ENCODE data around the gene CYTIP.

CYTIP gene

DNA sequence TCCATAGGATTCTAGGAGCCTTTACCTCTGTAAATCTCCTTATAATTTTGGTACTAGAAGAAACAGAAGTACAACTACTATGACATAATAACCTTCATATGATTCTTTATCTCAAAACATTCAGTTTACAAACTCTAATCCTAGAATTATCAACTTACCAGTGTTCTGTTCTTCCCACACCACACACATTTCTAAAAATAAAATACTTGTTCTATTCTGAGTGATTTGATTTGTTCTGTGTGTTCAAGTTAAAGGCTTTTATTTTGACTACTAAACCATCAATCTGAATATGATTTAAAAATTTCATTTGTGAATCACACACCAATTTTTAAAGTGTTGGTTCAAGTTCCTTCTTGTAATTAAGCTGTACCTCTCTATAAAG lies 16.0 kb downstream of the CYTIP start:
- in situ Hi-C loops (cut with HindIII; ENCODE audit: low pct_ligation_motif_present, low sequenced_read_pairs), result no loop called here
- TF ChIP-seq, protein P1, sequence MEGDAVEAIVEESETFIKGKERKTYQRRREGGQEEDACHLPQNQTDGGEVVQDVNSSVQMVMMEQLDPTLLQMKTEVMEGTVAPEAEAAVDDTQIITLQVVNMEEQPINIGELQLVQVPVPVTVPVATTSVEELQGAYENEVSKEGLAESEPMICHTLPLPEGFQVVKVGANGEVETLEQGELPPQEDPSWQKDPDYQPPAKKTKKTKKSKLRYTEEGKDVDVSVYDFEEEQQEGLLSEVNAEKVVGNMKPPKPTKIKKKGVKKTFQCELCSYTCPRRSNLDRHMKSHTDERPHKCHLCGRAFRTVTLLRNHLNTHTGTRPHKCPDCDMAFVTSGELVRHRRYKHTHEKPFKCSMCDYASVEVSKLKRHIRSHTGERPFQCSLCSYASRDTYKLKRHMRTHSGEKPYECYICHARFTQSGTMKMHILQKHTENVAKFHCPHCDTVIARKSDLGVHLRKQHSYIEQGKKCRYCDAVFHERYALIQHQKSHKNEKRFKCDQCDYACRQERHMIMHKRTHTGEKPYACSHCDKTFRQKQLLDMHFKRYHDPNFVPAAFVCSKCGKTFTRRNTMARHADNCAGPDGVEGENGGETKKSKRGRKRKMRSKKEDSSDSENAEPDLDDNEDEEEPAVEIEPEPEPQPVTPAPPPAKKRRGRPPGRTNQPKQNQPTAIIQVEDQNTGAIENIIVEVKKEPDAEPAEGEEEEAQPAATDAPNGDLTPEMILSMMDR (IDR thresholded peaks at IDR 0.05; ENCODE audit: low read depth, low read length, missing control alignments), result no peak
- DNase-seq, result no peak
- no peak overlapping the region for H3K27ac ChIP-seq
- H3K4me3 ChIP-seq (ENCODE audit: low read depth, low read length), result no peak overlapping the region
- H3K27me3 ChIP-seq (replicated peaks), result no peaks in the 10 kb centered on the region
- no peaks in the 10 kb centered on the region for H3K36me3 ChIP-seq (replicated peaks)

GRCh38 chr2:157427003-157427921 lies 16.6 kb downstream of the CYTIP start:
- in situ Hi-C loops (cut with HindIII; ENCODE audit: low pct_ligation_motif_present, low sequenced_read_pairs), result no loop called here
- H3K36me3 ChIP-seq (replicated peaks), result no peaks in the 10 kb centered on the region

DNA sequence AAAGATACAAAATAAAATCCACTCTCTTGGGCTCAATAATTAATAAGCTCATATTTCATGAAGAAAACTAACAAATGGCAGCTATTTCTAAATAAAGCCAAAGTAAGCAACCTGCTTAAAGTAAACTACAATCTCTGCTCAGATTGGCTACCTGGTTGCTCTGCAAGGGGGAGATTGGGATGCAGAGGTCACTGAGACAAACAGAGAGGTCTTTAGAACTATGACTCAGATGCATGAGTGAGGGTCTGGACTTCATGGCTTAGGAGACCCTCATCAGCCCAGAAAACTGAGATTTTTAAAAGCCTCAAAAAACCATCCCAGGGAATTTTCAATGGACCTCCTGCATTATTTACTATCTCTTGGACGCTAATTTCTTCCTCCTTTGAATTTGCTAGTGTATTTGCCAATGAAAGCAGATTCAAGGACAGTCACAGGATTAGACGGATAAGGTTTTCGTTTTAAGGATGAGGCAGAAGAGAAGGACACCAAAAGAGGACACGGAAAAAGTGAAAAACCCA lies 17.4 kb downstream of the CYTIP start:
- no peaks in the 10 kb centered on the region for H3K36me3 ChIP-seq (replicated peaks)
- H3K4me3 ChIP-seq (ENCODE audit: low read depth, low read length), result no peak overlapping the region
- no peak for DNase-seq
- in situ Hi-C loops (cut with HindIII; ENCODE audit: low pct_ligation_motif_present, low sequenced_read_pairs), result no loop called here
- H3K27me3 ChIP-seq (replicated peaks), result no peaks in the 10 kb centered on the region
- H3K27ac ChIP-seq, result no peak overlapping the region
- TF ChIP-seq, protein P1 (IDR thresholded peaks at IDR 0.05; ENCODE audit: low read depth, low read length, missing control alignments), result no peak

More at GRCh38 chr2:157427003-157427921, 16.6 kb downstream of the CYTIP start:
- DNase-seq, result no peak
- no peaks in the 10 kb centered on the region for H3K27me3 ChIP-seq (replicated peaks)
- TF ChIP-seq, protein P1 (IDR thresholded peaks at IDR 0.05; ENCODE audit: low read depth, low read length, missing control alignments), result no peak
- no peak overlapping the region for H3K4me3 ChIP-seq (ENCODE audit: low read depth, low read length)
- no peak overlapping the region for H3K27ac ChIP-seq

GRCh38 chr2:157424374-157424773 lies 19.5 kb downstream of the CYTIP start:
- DNase-seq, result no peak
- Histone ChIP-seq H3K4me3 (ENCODE audit: low read depth, low read length) (no peak overlapping the region), H3K27ac (no peak overlapping the region), H3K36me3 (replicated peaks) (no peaks in the 10 kb centered on the region), H3K27me3 (replicated peaks) (no peaks in the 10 kb centered on the region)
- in situ Hi-C loops (cut with HindIII; ENCODE audit: low pct_ligation_motif_present, low sequenced_read_pairs), result no loop called here
- TF ChIP-seq, protein P1 (IDR thresholded peaks at IDR 0.05; ENCODE audit: low read depth, low read length, missing control alignments), result no peak

DNA sequence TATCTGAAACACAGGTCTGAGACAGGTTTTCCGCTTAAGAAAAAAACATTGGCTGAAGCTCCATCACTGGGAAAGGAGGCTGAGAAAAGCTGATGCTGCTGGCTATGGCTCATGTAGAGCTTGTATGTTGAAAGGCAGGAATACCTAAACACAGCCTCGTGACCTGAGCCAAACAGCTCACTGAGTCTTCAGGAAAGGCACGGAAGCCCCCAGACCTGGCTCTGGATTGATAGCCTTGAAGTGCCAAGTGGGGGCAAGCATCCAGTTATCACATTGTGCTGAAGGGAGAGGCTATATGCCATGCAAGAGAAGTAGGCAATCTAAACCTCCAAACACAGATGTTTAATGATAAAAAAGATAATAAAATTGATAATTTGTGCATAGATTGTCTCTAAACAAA lies 21.9 kb downstream of the CYTIP start:
- TF ChIP-seq, protein P1 (IDR thresholded peaks at IDR 0.05; ENCODE audit: low read depth, low read length, missing control alignments), result no peak
- H3K36me3 ChIP-seq (replicated peaks), result no peaks in the 10 kb centered on the region
- no peaks in the 10 kb centered on the region for H3K27me3 ChIP-seq (replicated peaks)
- DNase-seq, result no peak
- in situ Hi-C loops (cut with HindIII; ENCODE audit: low pct_ligation_motif_present, low sequenced_read_pairs), result no loop called here
- no peak overlapping the region for H3K27ac ChIP-seq
- no peak overlapping the region for H3K4me3 ChIP-seq (ENCODE audit: low read depth, low read length)

Data from brain microvascular endothelial cell (primary cell).